ENCODE data around the gene SLC39A11. TPM values are rescaled to one million over a fixed set of nuclear protein-coding genes. Genes with fewer than 3 reads are reported as not detected.
"Not testable (repeated sequence)": the region's sequence is repeated elsewhere in the genome, so short reads cannot be mapped to it uniquely, and the experiment has no call there.

Gene SLC39A11
- total RNA-seq, 1 experiment from 2014 or later = 20.9 TPM

DNA sequence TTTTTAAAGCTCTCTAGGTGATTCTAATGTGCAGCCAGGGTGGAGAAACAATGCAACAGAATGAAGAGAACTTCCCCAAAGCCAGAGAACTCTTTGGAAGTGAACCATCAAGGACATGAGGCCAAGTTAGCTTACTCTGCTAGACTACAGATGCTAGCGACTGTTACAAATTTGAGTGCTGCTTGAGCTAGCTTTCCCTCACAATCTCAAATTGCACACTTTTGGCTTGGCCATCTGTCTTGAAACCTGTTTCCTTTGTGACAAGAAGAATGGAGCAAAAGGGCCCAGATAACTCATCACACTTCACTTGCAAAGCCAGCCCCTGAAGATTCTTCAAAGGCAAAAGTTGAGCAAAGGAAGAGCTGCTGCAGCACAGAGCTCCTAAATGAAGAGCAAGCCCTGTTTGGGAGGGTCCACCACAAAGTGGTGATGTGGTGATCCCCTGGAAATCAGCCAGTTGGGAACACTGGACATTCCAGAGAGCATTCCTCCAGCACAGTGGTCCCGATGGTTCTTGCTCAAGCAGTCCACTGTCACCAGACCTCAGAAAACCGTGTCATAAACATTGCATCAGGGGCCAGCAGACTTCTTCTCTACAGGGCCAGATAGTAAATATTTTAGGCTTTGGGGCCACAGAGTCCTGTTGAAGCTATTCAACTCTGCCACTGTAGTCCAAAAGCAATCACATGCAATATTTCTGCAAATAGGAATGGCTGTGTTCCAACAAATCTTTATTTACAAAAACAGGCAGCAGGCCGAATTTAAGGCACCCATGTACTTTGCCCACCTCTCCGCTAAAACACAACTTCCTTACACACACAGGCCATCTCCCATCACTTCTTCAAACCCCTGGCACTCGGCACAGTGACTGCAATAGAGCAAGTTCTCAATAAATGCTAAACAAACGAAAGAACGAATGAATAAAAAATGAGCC, 21.2 kb downstream of the SLC39A11 start:
- DNase-seq (ENCODE audit: low spot score) = no peak

DNA sequence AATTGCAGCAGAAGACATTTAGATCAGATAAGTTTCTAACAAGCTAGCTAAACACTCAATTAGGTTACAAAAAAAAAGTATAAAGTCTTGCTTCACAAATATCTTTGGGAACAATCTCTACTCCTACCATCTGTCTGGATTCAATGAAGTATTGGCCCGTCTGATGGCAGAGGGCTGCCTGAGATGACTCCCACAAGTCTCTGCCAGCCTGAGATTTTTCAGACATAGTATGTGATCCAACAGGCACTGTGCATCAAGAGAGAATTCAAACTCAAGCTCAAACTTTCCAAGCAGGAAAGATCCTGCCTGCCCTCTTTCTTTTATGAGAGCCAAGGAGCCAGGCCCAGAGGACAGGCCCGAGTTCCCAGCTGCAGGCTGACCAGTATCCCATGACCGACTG, 22.6 kb downstream of the SLC39A11 start:
- DNase-seq (ENCODE audit: low spot score) = no peak

DNA sequence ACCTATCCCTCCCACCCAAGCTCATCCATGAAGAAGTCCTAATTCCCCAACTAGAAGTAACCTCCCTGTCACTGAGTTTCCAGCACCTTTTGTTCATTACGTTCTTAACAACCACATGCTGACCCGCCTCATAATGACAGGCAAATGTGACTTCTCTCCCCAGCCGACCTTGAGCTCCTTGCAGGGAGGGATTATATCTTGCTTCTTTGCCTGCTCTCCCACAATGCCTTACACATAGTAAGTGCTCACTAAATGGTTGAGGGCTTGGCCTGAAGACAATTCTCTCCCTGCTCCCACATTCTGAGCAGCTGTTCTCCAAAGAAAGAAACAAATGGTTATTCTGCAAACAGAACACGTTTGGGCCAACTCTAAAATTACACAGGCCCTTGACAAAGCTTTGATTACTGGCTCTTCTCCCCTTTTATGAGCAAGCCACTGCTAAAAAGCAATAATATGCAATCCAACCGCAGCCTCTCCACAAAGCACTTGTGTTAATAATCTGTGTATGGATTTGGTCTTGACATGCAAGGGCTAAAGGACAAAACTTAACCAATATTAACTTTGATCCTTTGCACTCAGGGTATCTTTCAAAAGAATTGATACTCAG, 23.2 kb downstream of the SLC39A11 start:
- DNase-seq (ENCODE audit: low spot score) = no peak

DNA sequence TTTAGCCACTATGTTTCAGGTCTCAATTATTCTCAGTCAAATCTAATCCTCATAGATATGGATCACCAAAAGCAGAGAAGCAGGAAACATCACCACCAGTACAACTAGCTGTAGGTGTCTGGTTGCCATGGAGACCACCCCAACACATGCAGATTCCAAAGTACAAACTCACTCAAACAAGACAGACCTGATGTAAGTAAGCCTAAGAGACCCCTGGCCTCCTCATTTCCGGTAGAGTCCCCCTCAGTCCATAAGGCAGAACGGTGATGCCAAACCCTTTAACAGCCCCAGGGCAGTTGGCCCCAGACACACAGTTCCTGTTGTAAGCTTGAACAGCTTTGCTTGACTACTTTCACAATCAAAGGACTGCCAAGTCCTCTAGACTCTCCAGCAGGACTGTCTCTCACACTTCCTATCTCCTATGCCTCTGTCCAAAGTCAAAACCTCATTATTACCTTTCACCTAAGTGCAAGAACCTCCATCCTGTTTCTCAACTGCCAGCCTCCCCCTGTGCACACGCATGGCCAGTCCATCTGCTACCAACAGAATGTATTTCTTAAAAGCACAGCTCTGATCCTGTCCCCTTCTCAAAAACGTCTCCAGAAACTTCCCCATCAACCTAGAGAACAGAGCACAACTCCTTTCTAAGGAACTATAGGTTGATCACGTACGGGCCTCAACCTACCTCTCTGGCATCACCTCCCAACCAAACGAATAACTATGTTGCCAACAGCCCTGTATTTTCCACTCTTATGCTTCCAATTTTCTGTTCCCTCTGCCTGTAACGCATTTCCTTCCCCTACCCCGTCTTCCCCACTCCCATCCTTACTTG, 23.9 kb downstream of the SLC39A11 start:
- DNase-seq (ENCODE audit: low spot score) = no peak

DNA sequence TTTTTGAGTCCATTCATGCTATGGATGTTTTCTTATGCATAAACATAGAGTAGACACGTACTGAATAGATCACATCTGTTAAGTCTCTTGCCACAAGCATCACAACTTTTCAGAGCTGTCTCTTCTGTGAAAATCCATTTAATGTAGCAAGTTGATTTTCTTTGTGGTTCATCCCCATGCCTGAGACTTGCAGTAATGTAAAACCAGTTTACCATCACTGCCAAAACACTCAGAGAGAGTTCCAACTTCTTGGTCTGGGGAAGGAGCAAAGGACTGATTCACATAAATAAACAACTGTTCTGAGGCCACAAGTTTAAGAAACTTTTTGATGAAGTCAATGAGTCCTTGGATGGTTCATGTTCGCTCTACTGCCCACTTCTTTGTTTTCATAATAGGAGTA, 24.8 kb downstream of the SLC39A11 start:
- DNase-seq (ENCODE audit: low spot score) = peak; percentile 41

DNA sequence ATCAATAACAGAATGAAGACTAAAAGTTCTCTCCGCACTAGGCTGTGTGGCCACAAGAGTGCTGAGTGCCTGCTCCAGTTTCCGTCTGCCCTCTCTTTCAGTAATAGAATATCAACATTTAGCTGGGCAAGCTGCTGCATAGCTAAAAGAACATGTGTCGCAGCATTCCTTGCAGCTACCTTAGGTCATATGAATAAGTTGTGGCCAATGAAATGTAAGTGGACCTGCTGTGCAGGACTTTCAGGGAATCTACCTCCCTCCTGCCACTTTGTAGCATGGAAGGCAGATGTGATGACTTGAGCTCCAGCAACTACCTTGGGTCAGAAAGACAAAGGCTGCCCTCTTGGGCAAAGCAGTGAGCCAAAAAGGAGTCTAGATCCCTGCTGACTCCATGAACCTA, 25.4 kb downstream of the SLC39A11 start:
- no peak for DNase-seq (ENCODE audit: low spot score)

DNA sequence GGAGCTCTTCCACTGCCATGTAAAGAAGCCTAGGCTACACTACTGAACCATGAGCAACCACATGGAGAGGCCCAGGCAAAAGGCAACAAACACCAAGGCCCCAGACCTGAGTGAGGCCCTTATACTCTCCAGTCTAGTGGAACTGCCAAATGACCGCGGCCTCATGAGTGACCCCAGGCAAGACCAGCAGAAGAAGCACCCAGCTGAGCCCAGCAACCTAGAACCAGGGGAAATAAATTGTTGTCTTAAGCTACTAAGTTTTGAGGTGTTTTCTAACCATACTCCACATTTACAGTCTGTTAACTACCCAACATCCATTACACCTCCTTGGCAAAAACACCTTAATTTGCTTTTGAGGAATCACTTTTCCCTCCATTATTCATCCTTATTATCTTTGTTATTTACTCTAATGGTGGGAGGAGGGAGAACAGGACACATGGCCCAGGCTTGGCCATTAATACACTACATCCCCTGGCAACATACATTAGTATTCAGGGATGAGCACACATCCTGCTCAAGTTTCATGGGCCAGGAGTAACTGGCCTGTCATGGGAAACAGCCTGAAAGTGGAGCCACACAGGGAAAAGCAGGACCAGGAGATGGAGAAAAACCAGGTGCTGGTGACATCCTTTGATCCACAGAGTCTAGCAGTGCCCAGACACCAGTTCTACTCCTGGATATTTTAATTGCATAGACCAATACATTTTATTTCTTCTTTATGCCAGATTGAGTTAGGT, 26.2 kb downstream of the SLC39A11 start:
- no peak for DNase-seq (ENCODE audit: low spot score)

DNA sequence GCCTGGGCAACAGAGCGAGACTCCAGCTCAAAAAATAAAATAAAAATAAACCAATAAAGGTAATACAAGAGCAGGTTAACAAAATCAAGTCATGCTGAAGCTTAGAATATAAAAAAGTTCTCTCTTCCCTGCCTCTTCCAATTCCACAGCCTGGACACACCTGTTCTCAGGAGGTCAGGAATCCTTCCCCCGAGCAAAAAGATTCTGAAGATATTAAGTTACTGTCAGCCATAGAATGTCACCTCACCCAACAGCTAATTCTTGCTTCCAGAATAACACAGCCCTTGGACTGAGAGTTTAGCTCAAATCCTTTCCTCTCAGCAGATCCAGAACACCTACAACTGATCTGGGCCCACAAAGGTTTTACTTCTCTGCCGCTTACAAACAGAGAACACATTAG, 27.1 kb downstream of the SLC39A11 start:
- DNase-seq (ENCODE audit: low spot score) = no peak

DNA sequence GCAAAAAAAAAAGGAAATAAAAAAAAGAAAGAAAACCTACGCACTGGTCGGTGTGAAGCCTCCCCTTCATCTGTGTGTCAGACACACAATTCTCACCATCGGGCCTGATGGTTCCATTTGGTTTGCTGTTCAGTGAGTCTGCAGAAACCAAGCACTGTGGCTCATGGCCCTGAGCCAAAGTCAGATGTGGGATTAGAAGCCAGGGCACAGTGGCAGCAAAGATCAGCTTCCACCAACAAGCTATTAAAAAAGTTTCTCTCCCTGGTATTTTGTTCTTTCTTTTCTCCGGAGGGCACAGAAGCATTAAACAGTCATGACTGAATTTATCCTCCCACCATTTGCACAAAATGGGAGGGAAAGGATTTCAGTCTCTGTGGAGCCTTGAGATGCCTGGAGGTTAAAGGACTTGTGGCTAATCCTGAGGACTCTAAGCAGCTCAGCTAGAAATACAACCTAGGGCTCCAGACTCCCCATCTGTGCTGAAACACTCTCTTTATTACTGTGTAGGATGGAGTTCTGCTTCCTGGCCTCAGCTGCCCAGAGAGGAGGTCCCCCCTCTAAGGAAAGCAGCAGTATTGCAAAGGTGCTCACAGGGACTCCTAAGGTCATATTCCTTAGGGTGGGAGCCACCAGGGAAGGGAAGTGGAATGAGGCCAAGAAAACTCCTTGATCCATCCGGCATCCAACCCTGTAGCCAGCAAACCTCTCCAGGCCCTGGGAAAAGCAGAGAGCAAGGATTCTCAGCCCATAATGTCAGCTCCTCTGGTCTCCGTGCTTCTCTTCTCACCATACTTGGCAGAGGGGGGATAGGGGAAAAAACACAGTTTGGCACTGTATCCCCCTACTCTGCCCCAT, 28.2 kb downstream of the SLC39A11 start:
- DNase-seq (ENCODE audit: low spot score) = peak; percentile 53

DNA sequence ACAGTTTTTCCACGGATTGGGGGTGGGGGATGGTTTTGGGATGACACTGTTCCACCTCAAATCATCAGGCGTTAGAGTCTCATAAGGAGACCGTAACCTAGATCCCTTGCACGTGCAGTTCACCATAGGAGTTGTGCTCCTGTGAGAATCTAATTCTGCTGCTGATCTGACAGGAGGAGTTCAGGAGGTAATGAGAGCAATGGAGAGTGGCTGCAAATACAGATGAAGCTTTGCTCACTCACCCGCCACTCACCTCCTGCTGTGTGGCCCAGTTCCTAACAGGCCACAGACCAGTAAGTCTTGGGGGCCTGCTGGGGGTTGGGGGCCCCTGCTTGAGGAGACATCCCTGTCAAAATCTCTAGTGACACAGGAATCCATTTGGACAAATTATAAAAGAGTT, 29.8 kb downstream of the SLC39A11 start:
- DNase-seq (ENCODE audit: low spot score) = no peak

DNA sequence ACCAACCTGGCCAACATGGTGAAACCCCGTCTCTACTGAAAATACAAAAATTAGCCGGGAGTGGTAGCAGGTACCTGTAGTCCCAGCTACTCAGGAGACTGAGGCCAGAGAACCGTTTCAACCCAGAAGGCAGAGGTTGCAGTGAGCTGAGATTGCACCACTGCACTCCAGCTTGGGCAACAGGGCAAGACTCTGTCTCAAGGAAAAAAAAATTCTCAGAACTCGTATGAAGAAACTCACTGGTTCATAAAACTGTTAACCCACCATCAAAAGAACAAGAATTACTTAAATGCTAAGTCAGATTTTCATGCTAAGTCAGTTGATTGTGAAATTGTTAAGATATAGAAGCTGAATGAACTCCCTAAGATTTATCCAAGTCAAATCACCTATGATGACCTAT, 31.3 kb downstream of the SLC39A11 start:
- DNase-seq (ENCODE audit: low spot score) = no peak

DNA sequence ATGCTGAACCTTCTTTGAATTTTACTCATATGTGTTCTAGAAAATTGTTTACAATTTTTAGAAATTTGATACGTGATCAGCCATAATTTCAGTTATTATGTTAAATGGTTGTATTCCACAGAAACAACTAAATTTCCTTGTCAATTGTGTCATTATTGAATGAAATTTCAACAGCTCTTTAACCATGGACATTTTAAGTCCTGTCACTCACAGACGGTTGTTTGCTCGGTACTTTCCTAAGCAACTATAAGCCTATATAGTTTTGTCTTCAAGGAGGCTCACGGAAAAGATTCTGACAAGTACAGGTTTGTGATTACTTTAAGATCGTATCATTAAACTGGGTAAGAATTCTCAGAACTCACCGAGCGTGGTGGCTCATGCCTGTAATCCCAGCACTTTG, 31.8 kb downstream of the SLC39A11 start:
- no peak for DNase-seq (ENCODE audit: low spot score)

DNA sequence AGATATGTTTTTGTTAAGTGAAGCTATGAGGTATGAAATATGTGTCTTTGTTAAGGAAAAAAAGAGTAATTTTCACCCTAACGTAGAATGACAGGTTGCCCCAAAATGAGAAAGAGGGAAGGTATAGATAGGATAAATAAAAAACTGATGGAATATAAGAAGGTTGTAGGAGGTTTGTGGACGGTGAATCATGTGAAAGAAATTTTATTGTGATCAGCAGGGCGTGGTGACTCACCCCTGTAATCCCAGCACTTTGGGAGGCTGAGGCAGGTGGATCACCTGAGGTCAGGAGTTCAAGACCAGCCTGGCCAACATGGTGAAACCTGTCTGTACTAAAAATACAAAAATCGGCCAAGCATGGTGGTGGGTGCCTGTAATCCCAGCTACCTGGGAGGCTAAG, 32.8 kb downstream of the SLC39A11 start:
- DNase-seq (ENCODE audit: low spot score) = not testable (repeated sequence)

DNA sequence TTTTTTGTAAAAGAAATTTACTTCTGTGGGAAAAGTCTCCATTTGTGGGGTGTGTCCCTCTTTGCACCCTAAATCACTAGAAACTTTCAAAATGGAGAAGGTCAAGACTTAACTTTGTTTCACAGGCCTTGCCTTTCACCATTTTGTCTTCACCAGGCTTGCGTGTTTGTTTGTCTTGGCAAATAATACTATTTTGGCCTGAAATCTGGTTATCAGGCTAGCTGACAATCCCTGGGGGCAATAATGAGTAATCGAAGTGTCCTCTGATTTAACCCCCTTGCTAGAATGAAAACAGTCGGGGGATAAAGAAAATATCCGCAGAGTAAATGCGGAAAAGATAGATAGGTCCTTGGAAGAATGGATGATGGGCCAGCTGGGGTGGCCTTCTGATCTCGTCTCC, 34.5 kb downstream of the SLC39A11 start:
- no peak for DNase-seq (ENCODE audit: low spot score)

DNA sequence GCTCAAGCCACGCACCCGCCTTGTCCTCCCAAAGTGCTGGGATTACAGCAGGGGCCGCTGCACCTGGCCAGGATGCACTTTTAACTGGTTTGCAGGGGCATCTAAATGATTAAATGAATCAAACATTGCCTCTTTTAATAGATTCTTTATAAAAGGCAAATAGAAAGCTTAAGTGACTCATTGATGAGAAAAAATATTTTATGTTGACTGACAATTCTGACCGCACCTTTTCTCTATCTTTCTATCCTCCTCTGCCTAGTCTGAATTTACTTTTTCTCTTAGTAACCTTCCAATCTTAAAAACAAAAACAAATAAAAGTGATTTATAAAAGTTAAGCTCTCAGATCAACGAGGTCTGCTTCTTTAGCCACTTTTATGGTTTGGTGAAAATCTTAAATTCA, 35.3 kb downstream of the SLC39A11 start:
- DNase-seq (ENCODE audit: low spot score) = no peak

DNA sequence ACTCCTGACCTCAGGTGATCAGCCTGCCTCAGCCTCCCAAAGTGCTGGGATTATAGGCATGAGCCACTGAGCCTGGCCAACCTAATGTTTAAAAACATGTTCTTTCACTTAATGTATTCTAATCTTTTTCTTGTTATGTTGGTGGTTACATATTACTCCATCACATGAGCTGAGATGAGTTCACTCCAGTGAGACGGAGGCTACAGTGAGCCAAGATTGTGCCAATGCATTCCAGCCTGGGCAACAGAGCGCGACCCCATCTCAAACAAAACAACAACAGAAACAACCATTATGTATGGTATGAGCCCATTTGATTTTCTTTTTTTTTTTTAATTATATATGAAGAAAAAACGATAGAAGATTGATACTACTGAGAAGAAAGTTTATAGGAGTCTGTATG, 39.6 kb downstream of the SLC39A11 start:
- no peak for DNase-seq (ENCODE audit: low spot score)

DNA sequence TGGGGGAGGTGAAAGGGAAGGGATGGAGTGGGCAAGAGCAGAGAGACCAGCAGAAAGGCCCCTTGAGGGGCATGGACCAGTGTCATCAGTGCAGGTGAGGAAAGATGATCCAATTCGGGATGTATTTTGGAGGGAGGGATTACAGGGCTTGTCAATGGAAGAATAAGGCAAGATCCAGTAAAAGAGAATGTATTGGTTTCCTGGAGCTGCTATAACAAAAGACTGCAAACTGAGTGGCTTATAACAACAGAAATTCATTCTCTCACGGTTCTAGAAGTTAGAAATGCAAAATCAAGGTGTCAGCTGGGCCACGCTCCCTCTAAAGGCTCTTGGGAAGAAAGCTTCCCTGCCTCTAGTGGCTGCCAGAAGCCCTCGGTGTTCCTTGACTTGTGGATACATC, 41.7 kb downstream of the SLC39A11 start:
- no peak for DNase-seq (ENCODE audit: low spot score)

DNA sequence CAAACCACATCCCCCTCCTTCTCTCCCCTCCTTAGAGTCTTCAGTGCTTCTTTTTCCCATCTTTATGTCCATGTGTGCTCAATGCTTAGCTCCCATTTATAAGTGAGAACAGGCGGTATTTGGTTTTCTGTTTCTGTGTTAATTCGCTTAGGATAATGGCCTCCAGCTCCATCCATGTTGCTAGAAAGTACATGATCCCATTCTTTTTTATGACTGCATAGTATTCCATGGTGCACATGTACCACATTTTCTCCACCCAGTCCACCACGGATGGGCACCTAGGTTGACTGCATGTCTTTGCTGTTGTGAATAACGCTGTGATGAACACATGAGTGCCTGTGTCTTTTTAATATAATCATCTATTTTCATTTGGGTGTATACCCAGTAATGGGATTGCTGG, 44.3 kb downstream of the SLC39A11 start:
- no peak for DNase-seq (ENCODE audit: low spot score)

DNA sequence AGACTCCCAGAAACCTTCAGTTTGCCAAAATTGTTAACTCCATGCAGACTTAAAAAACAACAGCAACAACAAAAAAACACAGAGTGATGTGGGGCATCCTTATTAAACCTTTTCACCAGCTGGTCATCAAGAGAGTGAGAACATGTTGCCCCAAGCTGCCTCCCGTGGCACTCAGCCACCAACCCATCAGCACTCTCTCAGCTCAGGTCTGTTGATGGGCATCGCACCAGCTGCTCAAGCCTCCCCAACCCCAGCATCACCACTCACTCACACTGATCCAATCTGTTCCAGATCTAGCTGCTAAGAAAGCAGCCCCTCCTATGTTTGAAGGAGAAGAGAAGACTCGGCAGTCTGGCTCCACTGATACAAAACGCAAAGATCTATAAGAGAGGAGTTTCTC, 46.8 kb downstream of the SLC39A11 start:
- no peak for DNase-seq (ENCODE audit: low spot score)

DNA sequence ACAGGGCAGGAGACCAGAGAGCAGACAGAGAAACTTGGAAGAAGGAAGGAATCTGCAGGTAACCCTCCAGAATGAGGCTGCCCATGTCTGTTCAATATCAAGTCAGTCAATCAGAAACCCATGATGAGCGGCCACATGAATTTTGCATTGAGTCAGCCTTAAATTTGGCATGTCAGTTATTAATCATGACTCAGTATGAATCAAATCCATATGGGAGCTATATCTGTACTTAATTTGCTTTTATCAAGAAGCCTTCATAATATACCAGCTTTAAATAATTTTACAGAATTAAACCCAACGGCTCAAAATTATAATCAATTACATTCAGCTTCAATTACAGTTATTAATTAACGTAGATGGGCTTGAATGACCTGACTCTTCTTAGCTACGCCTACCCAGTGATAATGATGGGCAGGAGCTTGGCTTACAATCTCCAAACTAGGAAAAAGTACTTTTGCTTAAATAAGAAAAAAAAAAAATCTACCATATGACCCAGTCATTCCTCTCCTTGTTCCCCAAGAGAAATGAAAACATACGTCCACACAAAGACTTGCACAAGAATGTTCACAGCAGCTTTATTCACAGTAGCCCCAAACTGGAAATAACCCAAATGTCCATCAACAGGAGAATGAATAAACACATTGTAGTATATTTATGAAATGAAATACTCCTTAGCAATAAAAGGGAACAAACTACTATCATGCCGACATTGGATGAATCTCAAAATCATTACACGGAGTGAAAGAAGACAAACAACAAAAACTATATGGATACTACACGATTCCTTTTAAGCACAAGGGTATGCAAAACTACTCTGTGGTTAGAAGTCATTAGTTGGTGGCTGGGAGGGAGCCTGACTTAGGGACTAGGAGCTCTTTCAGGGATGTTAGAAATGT, 48.6 kb downstream of the SLC39A11 start:
- DNase-seq (ENCODE audit: low spot score) = no peak
